HEK293 (cell line): ENCODE results near the gene KLK13.

Experiments used
- CTCF ChIA-PET: fragments of 350-600 bp; formaldehyde crosslinking; extraction: SDS; loops from one replicate; lab custom pipeline; 2021; ENCODE audit warnings: antibody characterized with exemption; lab: Yijun Ruan, JAX
- POLR2A ChIA-PET: fragments of 300-600 bp; formaldehyde crosslinking; extraction: SDS; loops from one replicate; lab custom pipeline; 2020; ENCODE audit warnings: antibody characterized with exemption, inconsistent platforms; lab: Yijun Ruan, JAX
- H3K27ac ChIP-seq: fragments of 200-500 bp; sonication (Bioruptor generic); 2 replicates; pipeline ENCODE4 v1.5.1; 2014; ENCODE audit warnings: low read depth, low read length, control low read depth, inconsistent platforms; ENCODE audit errors: extremely low read depth
- H3K36me3 ChIP-seq, 2 experiments: fragments of 200-500 bp in 1 of 2; sonication (Bioruptor generic) in 1 of 2; 1 replicate in 1 of 2; 2 replicates in 1 of 2; pipeline ENCODE4 v1.5.1; 2014 to 2017; ENCODE audit warnings: inconsistent platforms in 2 of 2, low read length in 2 of 2; ENCODE audit not compliant: control insufficient read depth in 2 of 2, insufficient read depth in 1 of 2
- H3K4me1 ChIP-seq: fragments of 200-500 bp; sonication (Bioruptor generic); 2 replicates; pipeline ENCODE4 v1.5.1; 2014; ENCODE audit warnings: mild to moderate bottlenecking, low read length, inconsistent platforms; ENCODE audit not compliant: control insufficient read depth, insufficient read depth
- H3K4me3 ChIP-seq: 2 replicates; pipeline ENCODE4 v1.5.1; 2011; ENCODE audit warnings: low read depth, mild to moderate bottlenecking, control low read depth, low read length, moderate library complexity
- H3K9me3 ChIP-seq: fragments of 200-500 bp; sonication (Bioruptor generic); 2 replicates; pipeline ENCODE4 v1.5.1; 2014; ENCODE audit warnings: low read depth, low read length, inconsistent platforms; ENCODE audit not compliant: control insufficient read depth, insufficient read depth
- KLF8 ChIP-seq: fragments of 450-650 bp; formaldehyde crosslinking; IDR thresholded peaks from 2 replicates; pipeline ENCODE4 v1.5.1; 2016; ENCODE audit warnings: missing biosample characterization, missing genetic modification characterization
- KLF9 ChIP-seq: fragments of 450-650 bp; formaldehyde crosslinking; IDR thresholded peaks from 2 replicates; pipeline ENCODE4 v1.5.1; 2016; ENCODE audit warnings: missing biosample characterization, missing genetic modification characterization, low read depth
- OSR2 ChIP-seq: fragments of 450-650 bp; formaldehyde crosslinking; IDR thresholded peaks from 2 replicates; pipeline ENCODE4 v1.5.1; 2016; ENCODE audit warnings: missing biosample characterization, missing genetic modification characterization
- PRDM6 ChIP-seq: fragments of 450-650 bp; formaldehyde crosslinking; IDR thresholded peaks from 2 replicates; pipeline ENCODE4 v1.5.1; 2017; ENCODE audit warnings: missing biosample characterization, missing genetic modification characterization
- SCRT2 ChIP-seq: fragments of 450-650 bp; formaldehyde crosslinking; IDR thresholded peaks from 2 replicates; pipeline ENCODE4 v1.5.1; 2016; ENCODE audit warnings: missing biosample characterization, missing genetic modification characterization
- SP2 ChIP-seq: fragments of 450-650 bp; formaldehyde crosslinking; IDR thresholded peaks from 2 replicates; pipeline ENCODE4 v1.5.1; 2016; ENCODE audit warnings: missing biosample characterization, missing genetic modification characterization
- ZIC2 ChIP-seq: fragments of 450-650 bp; formaldehyde crosslinking; IDR thresholded peaks from 2 replicates; pipeline ENCODE4 v1.5.1; 2016; ENCODE audit warnings: missing biosample characterization, missing genetic modification characterization
- ZNF175 ChIP-seq: fragments of 450-650 bp; formaldehyde crosslinking; IDR thresholded peaks from 2 replicates; pipeline ENCODE4 v1.5.1; 2016; ENCODE audit warnings: missing biosample characterization, missing genetic modification characterization
- ZNF596 ChIP-seq: fragments of 450-650 bp; IDR thresholded peaks from 2 replicates; pipeline ENCODE4 v1.5.0; 2018; ENCODE audit warnings: missing biosample characterization, mild to moderate bottlenecking, missing genetic modification characterization, moderate library complexity
- ZSCAN18 ChIP-seq: fragments of 450-650 bp; formaldehyde crosslinking; IDR thresholded peaks from 2 replicates; pipeline ENCODE4 v1.5.1; 2016; ENCODE audit warnings: missing biosample characterization, missing genetic modification characterization
- TF ChIP-seq, protein P1 (sequence below): fragments of 450-650 bp; formaldehyde crosslinking; IDR thresholded peaks from 2 replicates; pipeline ENCODE4 v1.5.0; 2017; ENCODE audit warnings: missing biosample characterization, missing genetic modification characterization, borderline replicate concordance

Gene KLK13

GRCh38 chr19:51025401-51025800 lies 39.5 kb downstream of the KLK13 start:
- POLR2A ChIA-PET, result no interaction called here
- no peaks in the 10 kb centered on the region for H3K4me1 ChIP-seq
- H3K36me3 ChIP-seq, result no peaks in the 10 kb centered on the region
- H3K9me3 ChIP-seq, result no peaks in the 10 kb centered on the region
- CTCF ChIA-PET, result interaction anchor here (2.1 kb wide), 1 partner anchor 8 kb away, joined by 10 read pairs; no protein-coding TSS in a partner anchor
- no peak overlapping the region for H3K4me3 ChIP-seq
- TF ChIP-seq SCRT2 (tag by site-specific recombination) (0 out of 2 replicates have a peak, but pooled peaks have one; percentile 11), ZNF596 (no peak)
- no peak overlapping the region for H3K27ac ChIP-seq

GRCh38 chr19:51024924-51025323 lies 40.0 kb downstream of the KLK13 start:
- H3K36me3 ChIP-seq, result no peaks in the 10 kb centered on the region
- H3K9me3 ChIP-seq, result no peaks in the 10 kb centered on the region
- TF ChIP-seq OSR2 (tag by site-specific recombination) (0 out of 2 replicates have a peak, but pooled peaks have one; percentile 19), ZNF175 (tag by site-specific recombination) (no peak)
- TF ChIP-seq, all 188 proteins: peak for 1
- Histone ChIP-seq H3K4me1 (no peaks in the 10 kb centered on the region), H3K27ac (no peak overlapping the region), H3K4me3 (no peak overlapping the region)
- CTCF ChIA-PET, result interaction anchor here (0.8 to 2.1 kb wide), 2 partner anchors 8 to 70 kb away, joined by 3 to 10 read pairs; no protein-coding TSS in a partner anchor
- POLR2A ChIA-PET, result no interaction called here

GRCh38 chr19:51023946-51024345 lies 40.9 kb downstream of the KLK13 start:
- no peak overlapping the region for H3K27ac ChIP-seq
- ChIA-PET CTCF (interaction anchor here (8.5 kb wide), 1 partner anchor 71 kb away, joined by 177 read pairs; no protein-coding TSS in a partner anchor), POLR2A (no interaction called here)
- no peaks in the 10 kb centered on the region for H3K36me3 ChIP-seq
- TF ChIP-seq ZIC2 (tag by site-specific recombination), result peak; percentile 31; the same call in 1 of the 2 replicates
- no peak for TF ChIP-seq KLF8
- TF ChIP-seq KLF9 (tag by site-specific recombination), result no peak
- TF ChIP-seq ZSCAN18, result no peak
- TF ChIP-seq PRDM6 (tag by site-specific recombination), result no peak
- no peak overlapping the region for H3K4me3 ChIP-seq
- no peaks in the 10 kb centered on the region for H3K9me3 ChIP-seq
- no peaks in the 10 kb centered on the region; the same call in 1 of the 2 replicates for H3K4me1 ChIP-seq

DNA sequence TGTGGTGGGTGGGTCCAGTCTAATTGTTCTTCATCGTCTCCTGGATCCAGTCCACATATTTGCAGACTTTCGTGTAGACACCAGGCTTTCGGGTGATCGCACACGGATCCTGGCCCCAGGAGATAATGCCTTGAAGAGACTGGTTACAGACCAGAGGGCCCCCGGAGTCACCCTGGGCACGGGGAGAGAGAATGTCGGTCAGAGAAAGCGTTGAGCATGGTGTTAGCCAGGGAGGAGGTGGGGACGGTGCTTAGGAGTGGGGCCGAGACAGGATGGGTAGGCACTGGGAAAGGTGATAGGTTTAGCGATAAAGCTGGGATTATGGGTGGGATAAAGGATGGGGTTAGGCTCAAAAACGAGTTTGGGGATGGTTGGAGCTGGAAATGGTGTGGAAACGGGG lies 42.4 kb downstream of the KLK13 start:
- H3K36me3 ChIP-seq, result no peaks in the 10 kb centered on the region
- CTCF ChIA-PET, result interaction anchor here (0.6 to 8.5 kb wide), 5 partner anchors 9 to 72 kb away, joined by 3 to 177 read pairs (median 4); no protein-coding TSS in a partner anchor
- POLR2A ChIA-PET, result no interaction called here
- H3K27ac ChIP-seq, result no peak overlapping the region
- TF ChIP-seq, protein P1, sequence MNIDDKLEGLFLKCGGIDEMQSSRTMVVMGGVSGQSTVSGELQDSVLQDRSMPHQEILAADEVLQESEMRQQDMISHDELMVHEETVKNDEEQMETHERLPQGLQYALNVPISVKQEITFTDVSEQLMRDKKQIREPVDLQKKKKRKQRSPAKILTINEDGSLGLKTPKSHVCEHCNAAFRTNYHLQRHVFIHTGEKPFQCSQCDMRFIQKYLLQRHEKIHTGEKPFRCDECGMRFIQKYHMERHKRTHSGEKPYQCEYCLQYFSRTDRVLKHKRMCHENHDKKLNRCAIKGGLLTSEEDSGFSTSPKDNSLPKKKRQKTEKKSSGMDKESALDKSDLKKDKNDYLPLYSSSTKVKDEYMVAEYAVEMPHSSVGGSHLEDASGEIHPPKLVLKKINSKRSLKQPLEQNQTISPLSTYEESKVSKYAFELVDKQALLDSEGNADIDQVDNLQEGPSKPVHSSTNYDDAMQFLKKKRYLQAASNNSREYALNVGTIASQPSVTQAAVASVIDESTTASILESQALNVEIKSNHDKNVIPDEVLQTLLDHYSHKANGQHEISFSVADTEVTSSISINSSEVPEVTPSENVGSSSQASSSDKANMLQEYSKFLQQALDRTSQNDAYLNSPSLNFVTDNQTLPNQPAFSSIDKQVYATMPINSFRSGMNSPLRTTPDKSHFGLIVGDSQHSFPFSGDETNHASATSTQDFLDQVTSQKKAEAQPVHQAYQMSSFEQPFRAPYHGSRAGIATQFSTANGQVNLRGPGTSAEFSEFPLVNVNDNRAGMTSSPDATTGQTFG (tag by site-specific recombination), result 0 out of 2 replicates have a peak, but pooled peaks have one; percentile 33
- TF ChIP-seq SP2 (tag by site-specific recombination), result no peak
- TF ChIP-seq, all 188 proteins: peak for 1
- Histone ChIP-seq H3K4me1 (no peaks in the 10 kb centered on the region; the same call in 1 of the 2 replicates), H3K4me3 (no peak overlapping the region), H3K9me3 (no peaks in the 10 kb centered on the region)
